SU-DHL-6 (cell line): ENCODE data around the gene CCDC7.

Experiments
- EZH2phosphoT487 ChIP-seq: fragments of 200-600 bp; sonication (generic), shearing (Covaris generic); conservative IDR thresholded peaks from 2 replicates; pipeline ENCODE4 v1.6.1; 2018; ENCODE audit warnings: mild to moderate bottlenecking, antibody characterized with exemption, low read length, moderate library complexity, mixed read lengths
- TF ChIP-seq, protein P1 (sequence below): fragments of 200-600 bp; sonication (generic); IDR thresholded peaks from one replicate; pipeline ENCODE4 v1.5.1; 2017; ENCODE audit warnings: antibody characterized with exemption, mild to moderate bottlenecking, low read length, moderate library complexity; ENCODE audit not compliant: insufficient read depth, poor library complexity, severe bottlenecking

DNA sequence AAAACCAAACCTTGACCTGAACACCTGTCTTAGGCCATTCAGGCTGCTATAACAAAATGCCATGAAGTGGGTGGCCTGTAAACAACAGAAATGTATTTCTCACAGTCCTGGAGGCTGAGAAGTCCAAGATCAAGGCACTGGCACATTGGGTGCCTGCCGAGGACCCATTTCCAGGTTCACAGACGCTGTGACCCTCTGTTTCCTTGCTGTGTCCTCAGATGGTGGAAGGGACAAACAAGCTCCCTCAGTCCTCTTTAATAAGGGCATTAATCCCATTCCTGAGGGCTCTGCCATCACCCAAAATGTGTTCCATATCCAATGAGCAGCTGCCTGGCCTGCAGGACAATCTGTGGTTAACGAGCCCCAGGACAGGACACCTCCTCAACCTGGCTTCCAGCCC lies 444.5 kb downstream of the CCDC7 start:
- TF ChIP-seq, protein P1, sequence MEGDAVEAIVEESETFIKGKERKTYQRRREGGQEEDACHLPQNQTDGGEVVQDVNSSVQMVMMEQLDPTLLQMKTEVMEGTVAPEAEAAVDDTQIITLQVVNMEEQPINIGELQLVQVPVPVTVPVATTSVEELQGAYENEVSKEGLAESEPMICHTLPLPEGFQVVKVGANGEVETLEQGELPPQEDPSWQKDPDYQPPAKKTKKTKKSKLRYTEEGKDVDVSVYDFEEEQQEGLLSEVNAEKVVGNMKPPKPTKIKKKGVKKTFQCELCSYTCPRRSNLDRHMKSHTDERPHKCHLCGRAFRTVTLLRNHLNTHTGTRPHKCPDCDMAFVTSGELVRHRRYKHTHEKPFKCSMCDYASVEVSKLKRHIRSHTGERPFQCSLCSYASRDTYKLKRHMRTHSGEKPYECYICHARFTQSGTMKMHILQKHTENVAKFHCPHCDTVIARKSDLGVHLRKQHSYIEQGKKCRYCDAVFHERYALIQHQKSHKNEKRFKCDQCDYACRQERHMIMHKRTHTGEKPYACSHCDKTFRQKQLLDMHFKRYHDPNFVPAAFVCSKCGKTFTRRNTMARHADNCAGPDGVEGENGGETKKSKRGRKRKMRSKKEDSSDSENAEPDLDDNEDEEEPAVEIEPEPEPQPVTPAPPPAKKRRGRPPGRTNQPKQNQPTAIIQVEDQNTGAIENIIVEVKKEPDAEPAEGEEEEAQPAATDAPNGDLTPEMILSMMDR = no peak
- TF ChIP-seq EZH2phosphoT487 = no peak
